Osteocyte (in vitro differentiated cells): Measurements from ENCODE around the gene MATCAP1. TPM values are rescaled to one million over a fixed set of nuclear protein-coding genes. Genes with fewer than 3 reads are reported as not detected.

Experiments
- DNase-seq: peaks from one replicate; pipeline ENCODE4 v3.0.0; 2021; ENCODE audit warnings: mixed read lengths; ENCODE audit not compliant: unreplicated experiment; ENCODE audit errors: extremely low spot score
- H3K27ac Mint-ChIP-seq: one replicate; pipeline ENCODE4 v1.8.0; 2021; ENCODE audit warnings: mild to moderate bottlenecking, mixed read lengths; ENCODE audit not compliant: unreplicated experiment
- H3K27me3 Mint-ChIP-seq: one replicate; pipeline ENCODE4 v1.8.0; 2021; ENCODE audit warnings: mixed read lengths; ENCODE audit not compliant: unreplicated experiment
- H3K36me3 Mint-ChIP-seq: one replicate; pipeline ENCODE4 v1.8.0; 2021; ENCODE audit warnings: mixed read lengths; ENCODE audit not compliant: unreplicated experiment
- H3K4me1 Mint-ChIP-seq: one replicate; pipeline ENCODE4 v1.8.0; 2021; ENCODE audit warnings: mixed read lengths; ENCODE audit not compliant: unreplicated experiment
- H3K4me3 Mint-ChIP-seq: one replicate; pipeline ENCODE4 v1.8.0; 2021; ENCODE audit warnings: mild to moderate bottlenecking, moderate library complexity, mixed read lengths; ENCODE audit not compliant: unreplicated experiment
- H3K9me3 Mint-ChIP-seq: one replicate; pipeline ENCODE4 v1.8.0; 2021; ENCODE audit warnings: mixed read lengths; ENCODE audit not compliant: unreplicated experiment
- CTCF ChIP-seq: fragments of 200-600 bp; sonication (generic); IDR thresholded peaks from 2 replicates; pipeline ENCODE4 v1.5.0; 2021; ENCODE audit warnings: antibody characterized with exemption, mild to moderate bottlenecking, moderate library complexity
- total RNA-seq: library from RNA; stranded (reverse); gene quantifications from 2 replicates; pipeline ENCODE4 v1.2.1, GENCODE V29; 2021

The MATCAP1 gene
- total RNA-seq, 1 donor from 2014 or later: 35.7 TPM

- H3K36me3 Mint-ChIP-seq: no peaks in the 10 kb centered on the region
- H3K27me3 Mint-ChIP-seq: peaks cover 11% of the 10 kb centered on the region
- TF ChIP-seq CTCF: no peak
- peak within 1 kb of the TSS; percentile 91 for H3K27ac Mint-ChIP-seq
- peak within 1 kb of the TSS; percentile 77 for H3K4me3 Mint-ChIP-seq
- peaks cover 38% of the 10 kb centered on the region for H3K4me1 Mint-ChIP-seq
- DNase-seq: peak; percentile 91
- H3K9me3 Mint-ChIP-seq: no peaks in the 10 kb centered on the region
Measured at GRCh38 chr16:67170168-67170948, 13.4 kb downstream of the MATCAP1 start, which contains the start of gene NOL3. NOL3 (plus strand) TSS chr16:67170538.

GRCh38 chr16:67169642-67170167 lies 14.1 kb downstream of the MATCAP1 start:
- Mint-ChIP-seq H3K27me3 (peaks cover 16% of the 10 kb centered on the region), H3K36me3 (no peaks in the 10 kb centered on the region), H3K27ac (peak overlapping the region; percentile 86), H3K4me1 (peaks cover 43% of the 10 kb centered on the region), H3K4me3 (peak overlapping the region; percentile 77), H3K9me3 (no peaks in the 10 kb centered on the region)
- DNase-seq: no peak
- peak; percentile 70 for TF ChIP-seq CTCF

- H3K27ac Mint-ChIP-seq: no peak overlapping the region
- TF ChIP-seq CTCF: no peak
- no peaks in the 10 kb centered on the region for H3K36me3 Mint-ChIP-seq
- no peak for DNase-seq
- no peaks in the 10 kb centered on the region for H3K9me3 Mint-ChIP-seq
- peaks cover 20% of the 10 kb centered on the region for H3K27me3 Mint-ChIP-seq
- H3K4me1 Mint-ChIP-seq: peaks cover 47% of the 10 kb centered on the region
- no peak overlapping the region for H3K4me3 Mint-ChIP-seq
Measured at GRCh38 chr16:67169011-67169451, 14.7 kb downstream of the MATCAP1 start.

GRCh38 chr16:67167588-67167987 lies 16.2 kb downstream of the MATCAP1 start:
- H3K27me3 Mint-ChIP-seq: peaks cover 22% of the 10 kb centered on the region
- H3K36me3 Mint-ChIP-seq: no peaks in the 10 kb centered on the region
- DNase-seq: no peak

More at GRCh38 chr16:67167588-67167987, 16.2 kb downstream of the MATCAP1 start:
- no peak for TF ChIP-seq CTCF
- Mint-ChIP-seq H3K27ac (no peak overlapping the region), H3K4me1 (peaks cover 39% of the 10 kb centered on the region), H3K4me3 (no peak overlapping the region), H3K9me3 (no peaks in the 10 kb centered on the region)
